Prostate gland (tissue), 2 donors: Measurements from ENCODE around the gene VPS26B. TPM values are rescaled to one million over a fixed set of nuclear protein-coding genes. Genes with fewer than 3 reads are reported as not detected.

Experiments used
- DNase-seq: peaks from one replicate; pipeline ENCODE4 v3.0.0-alpha.2; 2019; ENCODE audit warnings: low spot score
- H3K27ac ChIP-seq, 2 donors: fragments of 200-600 bp; sonication (generic); 2 replicates each; pipeline ENCODE4 v1.5.1; 2017 to 2019
- H3K27me3 ChIP-seq: fragments of 200-600 bp; sonication (generic); replicated peaks from 2 replicates; pipeline ENCODE4 v1.5.1; 2019; ENCODE audit not compliant: insufficient read depth
- H3K36me3 ChIP-seq, 2 donors: fragments of 200-600 bp; sonication (generic); 1 replicate in 1 of 2; 2 replicates in 1 of 2; pipeline versions ENCODE4 v1.5.1 to v1.8.1; 2017 to 2019
- H3K4me1 ChIP-seq: fragments of 200-600 bp; sonication (generic); replicated peaks from 2 replicates; pipeline ENCODE4 v1.5.1; 2019
- H3K4me3 ChIP-seq, 2 donors: fragments of 200-600 bp; sonication (generic); 2 replicates each; pipeline ENCODE4 v1.5.1; 2017 to 2019
- H3K9me3 ChIP-seq: fragments of 200-600 bp; sonication (generic); 2 replicates; pipeline ENCODE4 v1.5.1; 2017
- CTCF ChIP-seq, 4 experiments: fragments of 200-600 bp in 2 of 4; fragments of 450-650 bp in 2 of 4; sonication (generic) in 2 of 4; IDR thresholded peaks; 1 replicate in 3 of 4; 2 replicates in 1 of 4; pipeline ENCODE4 v1.5.1; 2016 to 2019; ENCODE audit warnings: antibody characterized with exemption in 4 of 4, mild to moderate bottlenecking in 2 of 4, moderate library complexity in 2 of 4
- POLR2A ChIP-seq: fragments of 450-650 bp; IDR thresholded peaks from one replicate; pipeline ENCODE4 v1.6.1; 2016; ENCODE audit warnings: antibody characterized with exemption, mild to moderate bottlenecking
- POLR2AphosphoS5 ChIP-seq: sonication (generic); formaldehyde crosslinking; IDR thresholded peaks from one replicate; pipeline ENCODE4 v1.6.1; 2017; ENCODE audit warnings: antibody characterized with exemption
- WGBS: methylation state at CpG from one replicate; pipeline ENCODE4 v1.1.5; 2018; 5-methylcytosine and 5-hydroxymethylcytosine counted together
- intact Hi-C: fragments of 100-400 bp; cut with DNase I; formaldehyde crosslinking; loops from one replicate; pipeline ENCODE4 v1.14.2; 2022
- total RNA-seq, 2 donors: library from RNA; depleted of rRNA; stranded (reverse); fragments of >200 nt; gene quantifications; one replicate each; pipeline ENCODE4 v1.1.0, GENCODE V29; 2016

VPS26B gene
- total RNA-seq, 2 donors from 2014 or later: 67.6 to 80.8 TPM

- H3K27ac ChIP-seq: no peak overlapping the region
- H3K27me3 ChIP-seq: no peaks in the 10 kb centered on the region
- H3K36me3 ChIP-seq: no peaks in the 10 kb centered on the region
- no peak for DNase-seq
- TF ChIP-seq POLR2AphosphoS5 (no peak), POLR2A (no peak), CTCF (IDR thresholded peaks at IDR 0.05) (no peak)
- H3K4me1 ChIP-seq: no peaks in the 10 kb centered on the region
- intact Hi-C loops: no loop called here
- H3K9me3 ChIP-seq: no peaks in the 10 kb centered on the region
- WGBS: 77% methylated on average over 5 of the region's 5 CpGs
- H3K4me3 ChIP-seq: no peak overlapping the region
Observed at GRCh38 chr11:134206185-134206584, 18.3 kb upstream of the VPS26B start.

- Histone ChIP-seq H3K4me3 (no peak overlapping the region), H3K27me3 (no peaks in the 10 kb centered on the region), H3K9me3 (no peaks in the 10 kb centered on the region), H3K36me3 (no peaks in the 10 kb centered on the region), H3K4me1 (no peaks in the 10 kb centered on the region), H3K27ac (no peak overlapping the region)
- 89% methylated on average over 16 of the region's 16 CpGs for WGBS
- TF ChIP-seq POLR2A (no peak), POLR2AphosphoS5 (no peak), CTCF (IDR thresholded peaks at IDR 0.05) (peak in 3 of 4 experiments; percentile 46 to 58 (median 55))
- DNase-seq: no peak
- intact Hi-C loops: no loop called here
Observed at GRCh38 chr11:134207538-134208239, 16.8 kb upstream of the VPS26B start.

GRCh38 chr11:134215836-134216235, 8.6 kb upstream of the VPS26B start:
- no peak for DNase-seq
- Histone ChIP-seq H3K27me3 (no peaks in the 10 kb centered on the region), H3K9me3 (no peaks in the 10 kb centered on the region), H3K36me3 (no peaks in the 10 kb centered on the region), H3K27ac (peak overlapping the region in 1 of 2 donors; percentile 27), H3K4me3 (no peak overlapping the region), H3K4me1 (no peaks in the 10 kb centered on the region)
- no peak for TF ChIP-seq CTCF (IDR thresholded peaks at IDR 0.05)
- no peak for TF ChIP-seq POLR2A
- TF ChIP-seq POLR2AphosphoS5: no peak
- WGBS: 92% methylated on average over 7 of the region's 7 CpGs
- intact Hi-C loops: no loop called here

GRCh38 chr11:134216816-134217215, 7.7 kb upstream of the VPS26B start:
- no peak for TF ChIP-seq POLR2AphosphoS5
- TF ChIP-seq POLR2A: no peak
- TF ChIP-seq CTCF (IDR thresholded peaks at IDR 0.05): no peak
- H3K9me3 ChIP-seq: no peaks in the 10 kb centered on the region
- H3K4me1 ChIP-seq: no peaks in the 10 kb centered on the region
- 94% methylated on average over 3 of the region's 3 CpGs for WGBS
- no peak for DNase-seq
- H3K27me3 ChIP-seq: no peaks in the 10 kb centered on the region
- intact Hi-C loops: no loop called here
- peak overlapping the region in 1 of 2 donors; percentile 27 for H3K27ac ChIP-seq
- H3K4me3 ChIP-seq: no peak overlapping the region
- no peaks in the 10 kb centered on the region for H3K36me3 ChIP-seq

GRCh38 chr11:134223121-134223520, 1.4 kb upstream of the VPS26B start:
- H3K4me3 ChIP-seq: peak overlapping the region; percentile 81 to 98
- WGBS: 9% methylated on average over 5 of the region's 5 CpGs
- H3K36me3 ChIP-seq: no peaks in the 10 kb centered on the region
- no peak for TF ChIP-seq POLR2A
- no peak for TF ChIP-seq POLR2AphosphoS5
- no peak for TF ChIP-seq CTCF (IDR thresholded peaks at IDR 0.05)
- H3K27me3 ChIP-seq: no peaks in the 10 kb centered on the region
- H3K9me3 ChIP-seq: no peaks in the 10 kb centered on the region
- intact Hi-C loops: loop anchor here (10.0 kb wide), 1 partner anchor 112 kb away; the partner anchor contains the start of gene GLB1L2
- peak overlapping the region in 1 of 2 donors; percentile 92 for H3K27ac ChIP-seq
- H3K4me1 ChIP-seq: peaks cover 11% of the 10 kb centered on the region
- DNase-seq: no peak
